Thyroid gland (tissue), 4 donors: ENCODE measurements around the gene TSPAN15. TPM values are rescaled to one million over a fixed set of nuclear protein-coding genes. Genes with fewer than 3 reads are reported as not detected.

Experiments used
- DNase-seq, 2 donors: peaks; one replicate each; pipeline ENCODE4 v3.0.0-alpha.2; 2019
- H3K27ac ChIP-seq, 3 donors: fragments of 200-600 bp; sonication (generic); 1 replicate in 2 of 3; 2 replicates in 1 of 3; pipeline ENCODE4 v1.5.1; 2016 to 2019; ENCODE audit warnings: mild to moderate bottlenecking in 1 of 3, moderate library complexity in 1 of 3
- H3K27me3 ChIP-seq: fragments of 200-600 bp; sonication (generic); one replicate; pipeline ENCODE4 v1.5.1; 2019
- H3K36me3 ChIP-seq, 2 donors: fragments of 200-600 bp; sonication (generic); one replicate each; pipeline ENCODE4 v1.5.1; 2016 to 2019
- H3K4me1 ChIP-seq, 2 donors: fragments of 200-600 bp; sonication (generic); one replicate each; pipeline ENCODE4 v1.5.1; 2017 to 2019
- H3K4me3 ChIP-seq, 3 donors: fragments of 200-600 bp; sonication (generic); replicated peaks in 1 of 3; 1 replicate in 2 of 3; 2 replicates in 1 of 3; pipeline ENCODE4 v1.5.1; 2016; ENCODE audit warnings: mild to moderate bottlenecking in 1 of 3
- H3K9me3 ChIP-seq: fragments of 200-600 bp; sonication (generic); one replicate; pipeline ENCODE4 v1.5.1; 2017
- CTCF ChIP-seq, 6 experiments: fragments of 200-600 bp in 3 of 6; fragments of 450-650 bp in 3 of 6; sonication (generic) in 3 of 6; IDR thresholded peaks; one replicate each; pipeline ENCODE4 v1.5.1; 2016 to 2019; ENCODE audit warnings: antibody characterized with exemption in 6 of 6, mild to moderate bottlenecking in 2 of 6, inconsistent platforms in 1 of 6, moderate library complexity in 1 of 6
- POLR2A ChIP-seq, 2 donors: fragments of 450-650 bp; IDR thresholded peaks; one replicate each; pipeline ENCODE4 v1.6.1; 2017; ENCODE audit warnings: antibody characterized with exemption in 2 of 2, mild to moderate bottlenecking in 2 of 2, moderate library complexity in 1 of 2
- WGBS, 2 donors: methylation state at CpG; one replicate each; pipeline ENCODE4 v1.1.5; 2017; 5-methylcytosine and 5-hydroxymethylcytosine counted together
- intact Hi-C: fragments of 100-400 bp; cut with DNase I; formaldehyde crosslinking; loops from one replicate; pipeline ENCODE4 v1.15.1; 2023
- total RNA-seq, 4 donors: library from RNA; depleted of rRNA; stranded (reverse); fragments of >200 nt; gene quantifications; one replicate each; pipeline ENCODE4 v1.2.3, GENCODE V29; 2016

Gene TSPAN15
- total RNA-seq, 4 donors from 2014 or later = 9.0 to 23.1 (median 17.2) TPM

GRCh38 chr10:69419744-69420126 is 31.5 kb upstream of the TSPAN15 start:
- no peak for DNase-seq
- Histone ChIP-seq H3K4me3 (no peak overlapping the region), H3K4me1 (no peaks in the 10 kb centered on the region), H3K36me3 (no peaks in the 10 kb centered on the region), H3K9me3 (no peaks in the 10 kb centered on the region), H3K27ac (no peak overlapping the region), H3K27me3 (no peaks in the 10 kb centered on the region)
- TF ChIP-seq POLR2A (IDR thresholded peaks at IDR 0.05) (no peak), CTCF (IDR thresholded peaks at IDR 0.05) (no peak)
- 79 to 90% methylated on average over 11 of the region's 11 CpGs for WGBS, 2 donors
- intact Hi-C loops = loop anchor here (5.0 kb wide), 1 partner anchor 223 kb away; no protein-coding TSS in a partner anchor

GRCh38 chr10:69421611-69422308 is 29.5 kb upstream of the TSPAN15 start:
- TF ChIP-seq POLR2A (IDR thresholded peaks at IDR 0.05) = no peak
- no peak for TF ChIP-seq CTCF (IDR thresholded peaks at IDR 0.05)
- H3K4me3 ChIP-seq = no peak overlapping the region
- no peak for DNase-seq
- WGBS, 2 donors = 60 to 63% methylated on average over 13 of the region's 13 CpGs
- no peaks in the 10 kb centered on the region for H3K9me3 ChIP-seq
- no peaks in the 10 kb centered on the region for H3K4me1 ChIP-seq
- intact Hi-C loops = loop anchor here (5.0 kb wide), 1 partner anchor 221 kb away; no protein-coding TSS in a partner anchor
- H3K36me3 ChIP-seq = no peaks in the 10 kb centered on the region
- H3K27me3 ChIP-seq = no peaks in the 10 kb centered on the region
- H3K27ac ChIP-seq = no peak overlapping the region

- Histone ChIP-seq H3K27ac (no peak overlapping the region), H3K4me3 (no peak overlapping the region), H3K36me3 (no peaks in the 10 kb centered on the region), H3K27me3 (no peaks in the 10 kb centered on the region), H3K4me1 (no peaks in the 10 kb centered on the region), H3K9me3 (no peaks in the 10 kb centered on the region)
- DNase-seq = no peak
- TF ChIP-seq CTCF (IDR thresholded peaks at IDR 0.05) (no peak), POLR2A (IDR thresholded peaks at IDR 0.05) (no peak)
- 91 to 93% methylated on average over 4 of the region's 4 CpGs for WGBS, 2 donors
- intact Hi-C loops = loop anchor here (5.0 kb wide), 1 partner anchor 220 kb away; no protein-coding TSS in a partner anchor
These were observed 28.6 kb upstream of the TSPAN15 start for GRCh38 chr10:69422676-69423075.

GRCh38 chr10:69425041-69425440 is 26.2 kb upstream of the TSPAN15 start:
- Histone ChIP-seq H3K4me1 (no peaks in the 10 kb centered on the region), H3K9me3 (no peaks in the 10 kb centered on the region), H3K4me3 (no peak overlapping the region), H3K36me3 (no peaks in the 10 kb centered on the region), H3K27ac (no peak overlapping the region), H3K27me3 (no peaks in the 10 kb centered on the region)
- WGBS, 2 donors = 96 to 100% methylated on average over 2 of the region's 2 CpGs
- TF ChIP-seq POLR2A (IDR thresholded peaks at IDR 0.05) (no peak), CTCF (IDR thresholded peaks at IDR 0.05) (no peak)
- no peak for DNase-seq
- intact Hi-C loops = no loop called here

- Histone ChIP-seq H3K27me3 (no peaks in the 10 kb centered on the region), H3K9me3 (no peaks in the 10 kb centered on the region), H3K4me1 (no peaks in the 10 kb centered on the region), H3K27ac (no peak overlapping the region), H3K4me3 (no peak overlapping the region), H3K36me3 (no peaks in the 10 kb centered on the region)
- intact Hi-C loops = loop anchor here (2.0 kb wide), 1 partner anchor 81 kb away; no protein-coding TSS in a partner anchor
- TF ChIP-seq POLR2A (IDR thresholded peaks at IDR 0.05) (no peak), CTCF (IDR thresholded peaks at IDR 0.05) (no peak)
- 73 to 82% methylated on average over 5 of the region's 5 CpGs for WGBS, 2 donors
- DNase-seq = no peak
These were observed 25.6 kb upstream of the TSPAN15 start for GRCh38 chr10:69425511-69426298.
